IMR-90 (cell line): ENCODE measurements around the gene ERMP1. TPM values are rescaled to one million over a fixed set of nuclear protein-coding genes. Genes with fewer than 3 reads are reported as not detected.

Experiments used
- ATAC-seq: fragments of 200-7000 bp; cut with Tn5 transposase; 2 replicates; pipeline ENCODE4 v1.9.1; 2020; ENCODE audit warnings: low read depth, mild to moderate bottlenecking, moderate library complexity
- BruUV-seq: library from RNA; stranded (reverse); fragments of 400-500 nt; replicated peaks from 2 replicates; lab custom pipeline; 2021; lab: Mats Ljungman, UMichigan
- CTCF ChIA-PET: fragments of 300-600 bp; formaldehyde crosslinking; extraction: SDS; loops from one replicate; lab custom pipeline; 2021; ENCODE audit warnings: antibody characterized with exemption; lab: Yijun Ruan, JAX
- POLR2A ChIA-PET: fragments of 300-600 bp; sonication (Branson Sonifier 250); formaldehyde crosslinking; loops from one replicate; lab custom pipeline; 2022; ENCODE audit warnings: antibody characterized with exemption; ENCODE audit not compliant: unreplicated experiment; lab: Charles Lee
- DNase-seq: peaks from one replicate; pipeline ENCODE4 v3.0.0; 2013
- H2AFZ ChIP-seq: replicated peaks from 2 replicates; pipeline ENCODE3; 2013; ENCODE audit warnings: low read length, mild to moderate bottlenecking; ENCODE audit not compliant: poor library complexity
- H2AK5ac ChIP-seq: 2 replicates; pipeline ENCODE4 v1.6.1; 2013; ENCODE audit warnings: low read depth, low read length, inconsistent platforms
- H2AK9ac ChIP-seq: replicated peaks from 2 replicates; pipeline ENCODE3; 2013; ENCODE audit warnings: mild to moderate bottlenecking, low read depth, low read length, moderate library complexity; ENCODE audit not compliant: poor library complexity
- H2BK120ac ChIP-seq: 2 replicates; pipeline ENCODE4 v1.6.1; 2013; ENCODE audit warnings: low read depth, low read length, inconsistent platforms
- H2BK15ac ChIP-seq: 3 replicates; pipeline ENCODE4 v1.6.1; 2013; ENCODE audit warnings: low read depth, low read length, inconsistent platforms
- H2BK20ac ChIP-seq: 2 replicates; pipeline ENCODE4 v1.6.1; 2013; ENCODE audit warnings: low read depth, mild to moderate bottlenecking, inconsistent platforms, low read length, moderate library complexity
- H2BK5ac ChIP-seq: 2 replicates; pipeline ENCODE4 v1.6.1; 2013; ENCODE audit warnings: mild to moderate bottlenecking, low read depth, low read length, inconsistent platforms; ENCODE audit not compliant: poor library complexity, severe bottlenecking
- H3K14ac ChIP-seq: replicated peaks from 2 replicates; pipeline ENCODE4 v1.6.1; 2013; ENCODE audit warnings: low read depth, low read length, inconsistent platforms
- H3K18ac ChIP-seq: 2 replicates; pipeline ENCODE4 v1.6.1; 2013; ENCODE audit warnings: low read depth, low read length, control low read depth
- H3K23ac ChIP-seq: 2 replicates; pipeline ENCODE4 v1.6.1; 2013; ENCODE audit warnings: low read depth, low read length, inconsistent platforms
- H3K27ac ChIP-seq: 2 replicates; pipeline ENCODE4 v1.5.1; 2013; ENCODE audit warnings: mild to moderate bottlenecking, control low read depth, low read length; ENCODE audit not compliant: insufficient read depth
- H3K27me3 ChIP-seq: 2 replicates; pipeline ENCODE4 v1.6.1; 2013; ENCODE audit warnings: low read length; ENCODE audit not compliant: control insufficient read depth, insufficient read depth
- H3K36me3 ChIP-seq: 2 replicates; pipeline ENCODE4 v1.6.1; 2013; ENCODE audit warnings: low read length, mixed read lengths; ENCODE audit not compliant: control insufficient read depth, insufficient read depth
- H3K4ac ChIP-seq: 2 replicates; pipeline ENCODE4 v1.6.1; 2013; ENCODE audit warnings: low read depth, low read length, inconsistent platforms
- H3K4me1 ChIP-seq: 2 replicates; pipeline ENCODE4 v1.6.1; 2013; ENCODE audit warnings: low read length, mixed read lengths; ENCODE audit not compliant: control insufficient read depth, insufficient read depth
- H3K4me2 ChIP-seq: 2 replicates; pipeline ENCODE4 v1.6.1; 2013; ENCODE audit warnings: low read depth, mild to moderate bottlenecking, control low read depth, low read length, moderate library complexity
- H3K4me3 ChIP-seq: 2 replicates; pipeline ENCODE4 v1.5.1; 2013; ENCODE audit warnings: low read depth, mild to moderate bottlenecking, control low read depth, low read length, moderate library complexity; ENCODE audit not compliant: insufficient read depth
- H3K56ac ChIP-seq: 2 replicates; pipeline ENCODE4 v1.6.1; 2013; ENCODE audit warnings: low read length, inconsistent platforms; ENCODE audit not compliant: insufficient read depth; ENCODE audit errors: extremely low read depth
- H3K79me1 ChIP-seq, 2 experiments: 2 replicates each; pipeline ENCODE4 v1.6.1; 2013; ENCODE audit warnings: low read length in 2 of 2, inconsistent platforms in 1 of 2, low read depth in 1 of 2
- H3K9ac ChIP-seq: 2 replicates; pipeline ENCODE4 v1.6.1; 2013; ENCODE audit warnings: low read depth, low read length, control low read depth
- H3K9me1 ChIP-seq: 2 replicates; pipeline ENCODE4 v1.6.1; 2013; ENCODE audit warnings: low read length, inconsistent platforms; ENCODE audit not compliant: insufficient read depth
- H3K9me3 ChIP-seq: 2 replicates; pipeline ENCODE4 v1.6.1; 2013; ENCODE audit warnings: low read length; ENCODE audit not compliant: control insufficient read depth, insufficient read depth
- H4K20me1 ChIP-seq: 2 replicates; pipeline ENCODE4 v1.6.1; 2013; ENCODE audit warnings: low read length, inconsistent platforms; ENCODE audit not compliant: insufficient read depth
- H4K5ac ChIP-seq: 2 replicates; pipeline ENCODE4 v1.6.1; 2013; ENCODE audit warnings: mild to moderate bottlenecking, low read depth, low read length, control low read depth
- H4K8ac ChIP-seq, 2 experiments: 2 replicates each; pipeline ENCODE4 v1.6.1; 2013; ENCODE audit warnings: low read depth in 2 of 2, low read length in 2 of 2, control low read depth in 1 of 2, inconsistent platforms in 1 of 2
- H4K91ac ChIP-seq: 2 replicates; pipeline ENCODE4 v1.6.1; 2013; ENCODE audit warnings: low read depth, low read length, inconsistent platforms; ENCODE audit not compliant: insufficient read depth
- BHLHE40 ChIP-seq: fragments of 150-350 bp; IDR thresholded peaks from 2 replicates; pipeline ENCODE4 v1.6.1; 2016; ENCODE audit warnings: mild to moderate bottlenecking, low read depth, low read length
- CEBPB ChIP-seq: IDR thresholded peaks from 2 replicates; pipeline ENCODE4 v1.6.1; 2012; ENCODE audit warnings: low read depth, low read length, improper control_type of control experiment
- CHD1 ChIP-seq: IDR thresholded peaks from 2 replicates; pipeline ENCODE4 v1.6.1; 2012; ENCODE audit warnings: low read depth, low read length, improper control_type of control experiment
- FOS ChIP-seq: fragments of 150-350 bp; IDR thresholded peaks from 2 replicates; pipeline ENCODE4 v1.6.1; 2016; ENCODE audit warnings: low read depth, low read length
- MAZ ChIP-seq: IDR thresholded peaks from 2 replicates; pipeline ENCODE4 v1.6.1; 2012; ENCODE audit warnings: low read depth, mild to moderate bottlenecking, low read length, improper control_type of control experiment, moderate library complexity, borderline replicate concordance
- POLR2A ChIP-seq: IDR thresholded peaks from 2 replicates; pipeline ENCODE4 v1.6.1; 2012; ENCODE audit warnings: mild to moderate bottlenecking, low read depth, low read length
- RAD21 ChIP-seq: IDR thresholded peaks from 2 replicates; pipeline ENCODE4 v1.6.1; 2012; ENCODE audit warnings: low read length, improper control_type of control experiment
- RCOR1 ChIP-seq: IDR thresholded peaks from 2 replicates; pipeline ENCODE4 v1.6.1; 2012; ENCODE audit warnings: mild to moderate bottlenecking, low read length, improper control_type of control experiment; ENCODE audit not compliant: insufficient replicate concordance
- RFX5 ChIP-seq: IDR thresholded peaks from 2 replicates; pipeline ENCODE4 v1.8.0; 2012; ENCODE audit warnings: low read depth, mild to moderate bottlenecking, low read length, moderate library complexity
- SMC3 ChIP-seq: fragments of 150-350 bp; IDR thresholded peaks from 2 replicates; pipeline ENCODE4 v1.6.1; 2016; ENCODE audit warnings: low read depth, mild to moderate bottlenecking, antibody characterized with exemption, low read length, moderate library complexity
- WGBS, 2 experiments: methylation state at CpG; one replicate each; pipeline versions ENCODE4 v1.1.5 to v1.1.7; 2013; ENCODE audit warnings: missing lambda C conversion rate in 2 of 2; ENCODE audit not compliant: insufficient read length in 1 of 2; ENCODE audit errors: extremely low coverage in 2 of 2; 5-methylcytosine and 5-hydroxymethylcytosine counted together
- dilution Hi-C: fragments of 300-500 bp; cut with HindIII; formaldehyde crosslinking; loops from one replicate; pipeline ENCODE4 v1.14.3; 2018; ENCODE audit warnings: low sequenced_read_pairs; ENCODE audit not compliant: unreplicated experiment
- in situ Hi-C: fragments of 300-500 bp; cut with MboI; formaldehyde crosslinking; loops from 3 replicates; pipeline ENCODE4 v1.14.3; 2019; ENCODE audit warnings: low sequenced_read_pairs, inconsistent platforms, mixed read lengths
- intact Hi-C: fragments of 100-400 bp; cut with micrococcal nuclease; formaldehyde crosslinking; loops from 2 replicates; pipeline ENCODE4 v1.10.0; 2022
- polyA plus RNA-seq, 3 experiments: library from polyadenylated mRNA; depleted of rRNA; stranded (reverse); fragments of >200 nt; gene quantifications; 2 replicates each; pipeline ENCODE4 v1.2.3, GENCODE V29; 2012; ENCODE audit warnings: low replicate concordance in 1 of 3
- total RNA-seq: library from RNA; depleted of rRNA; stranded (reverse); fragments of >200 nt; gene quantifications from 2 replicates; pipeline ENCODE4 v1.2.3, GENCODE V29; 2012
- TF ChIP-seq, protein P1 (sequence below): fragments of 150-350 bp; IDR thresholded peaks from 2 replicates; pipeline ENCODE4 v1.6.1; 2017; ENCODE audit warnings: mild to moderate bottlenecking, antibody characterized with exemption, low read length, low read depth
- TF ChIP-seq, protein P2 (sequence below): fragments of 150-350 bp; IDR thresholded peaks from 2 replicates; pipeline ENCODE4 v1.6.1; 2016; ENCODE audit warnings: low read depth, mild to moderate bottlenecking, low read length, moderate library complexity, borderline replicate concordance
- TF ChIP-seq, protein P3 (sequence below): conservative IDR thresholded peaks from 2 replicates; pipeline ENCODE4 v1.5.1; 2012; ENCODE audit warnings: mild to moderate bottlenecking, low read depth, low read length, improper control_type of control experiment

ERMP1 gene
- total and polyA plus RNA-seq, 2 of the 4 experiments (the other 2 are of a cell fraction), result 2.2 to 4.7 TPM

DNA sequence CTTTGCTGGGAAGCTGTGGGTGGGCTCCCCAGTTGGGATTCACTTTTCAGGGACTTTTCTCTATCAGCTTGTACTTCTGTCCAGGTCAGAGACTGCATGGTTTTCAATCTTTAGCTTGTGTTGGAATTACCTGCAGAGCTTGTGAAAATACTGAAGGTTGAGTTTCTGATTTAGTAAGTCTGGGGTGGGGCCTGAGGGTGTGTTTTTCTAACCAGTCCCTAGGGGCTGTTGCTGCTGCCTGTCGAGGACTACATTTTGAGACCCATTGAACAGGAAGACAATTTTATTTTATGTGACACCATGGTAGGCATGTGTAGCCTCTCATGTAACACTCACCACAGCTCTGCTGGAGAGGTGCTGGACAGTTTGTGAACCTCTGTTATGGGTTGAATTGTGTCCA lies 43.1 kb upstream of the ERMP1 start:
- H3K9ac ChIP-seq, result no peak overlapping the region
- H2BK5ac ChIP-seq, result no peak overlapping the region
- no peak overlapping the region for H2BK120ac ChIP-seq
- no peaks in the 10 kb centered on the region for H3K27me3 ChIP-seq
- CTCF ChIA-PET, result interaction anchor here (0.5 kb wide), 1 partner anchor 31 kb away, joined by 3 read pairs; no protein-coding TSS in a partner anchor
- TF ChIP-seq, protein P1, sequence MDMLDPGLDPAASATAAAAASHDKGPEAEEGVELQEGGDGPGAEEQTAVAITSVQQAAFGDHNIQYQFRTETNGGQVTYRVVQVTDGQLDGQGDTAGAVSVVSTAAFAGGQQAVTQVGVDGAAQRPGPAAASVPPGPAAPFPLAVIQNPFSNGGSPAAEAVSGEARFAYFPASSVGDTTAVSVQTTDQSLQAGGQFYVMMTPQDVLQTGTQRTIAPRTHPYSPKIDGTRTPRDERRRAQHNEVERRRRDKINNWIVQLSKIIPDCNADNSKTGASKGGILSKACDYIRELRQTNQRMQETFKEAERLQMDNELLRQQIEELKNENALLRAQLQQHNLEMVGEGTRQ, result no peak
- TF ChIP-seq CHD1 (no peak), RFX5 (no peak), BHLHE40 (no peak), POLR2A (no peak), FOS (no peak), CEBPB (no peak), RCOR1 (no peak), RAD21 (no peak), SMC3 (no peak), MAZ (no peak)
- TF ChIP-seq, protein P2, sequence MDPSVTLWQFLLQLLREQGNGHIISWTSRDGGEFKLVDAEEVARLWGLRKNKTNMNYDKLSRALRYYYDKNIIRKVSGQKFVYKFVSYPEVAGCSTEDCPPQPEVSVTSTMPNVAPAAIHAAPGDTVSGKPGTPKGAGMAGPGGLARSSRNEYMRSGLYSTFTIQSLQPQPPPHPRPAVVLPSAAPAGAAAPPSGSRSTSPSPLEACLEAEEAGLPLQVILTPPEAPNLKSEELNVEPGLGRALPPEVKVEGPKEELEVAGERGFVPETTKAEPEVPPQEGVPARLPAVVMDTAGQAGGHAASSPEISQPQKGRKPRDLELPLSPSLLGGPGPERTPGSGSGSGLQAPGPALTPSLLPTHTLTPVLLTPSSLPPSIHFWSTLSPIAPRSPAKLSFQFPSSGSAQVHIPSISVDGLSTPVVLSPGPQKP, result no peak
- TF ChIP-seq, protein P3, sequence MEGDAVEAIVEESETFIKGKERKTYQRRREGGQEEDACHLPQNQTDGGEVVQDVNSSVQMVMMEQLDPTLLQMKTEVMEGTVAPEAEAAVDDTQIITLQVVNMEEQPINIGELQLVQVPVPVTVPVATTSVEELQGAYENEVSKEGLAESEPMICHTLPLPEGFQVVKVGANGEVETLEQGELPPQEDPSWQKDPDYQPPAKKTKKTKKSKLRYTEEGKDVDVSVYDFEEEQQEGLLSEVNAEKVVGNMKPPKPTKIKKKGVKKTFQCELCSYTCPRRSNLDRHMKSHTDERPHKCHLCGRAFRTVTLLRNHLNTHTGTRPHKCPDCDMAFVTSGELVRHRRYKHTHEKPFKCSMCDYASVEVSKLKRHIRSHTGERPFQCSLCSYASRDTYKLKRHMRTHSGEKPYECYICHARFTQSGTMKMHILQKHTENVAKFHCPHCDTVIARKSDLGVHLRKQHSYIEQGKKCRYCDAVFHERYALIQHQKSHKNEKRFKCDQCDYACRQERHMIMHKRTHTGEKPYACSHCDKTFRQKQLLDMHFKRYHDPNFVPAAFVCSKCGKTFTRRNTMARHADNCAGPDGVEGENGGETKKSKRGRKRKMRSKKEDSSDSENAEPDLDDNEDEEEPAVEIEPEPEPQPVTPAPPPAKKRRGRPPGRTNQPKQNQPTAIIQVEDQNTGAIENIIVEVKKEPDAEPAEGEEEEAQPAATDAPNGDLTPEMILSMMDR, result no peak
- H4K20me1 ChIP-seq, result no peaks in the 10 kb centered on the region
- intact Hi-C loops, result no loop called here
- DNase-seq (no peak), ATAC-seq (no peak)
- H3K36me3 ChIP-seq, result no peaks in the 10 kb centered on the region
- no peak overlapping the region for H2BK15ac ChIP-seq
- H2AFZ ChIP-seq, result peak overlapping the region; percentile 39
- no peak overlapping the region for H4K5ac ChIP-seq
- H3K14ac ChIP-seq, result 0 out of 2 replicates have a peak overlapping the region, but pooled peaks have one; percentile 27
- no peak overlapping the region for H3K4ac ChIP-seq
- H4K91ac ChIP-seq, result no peak overlapping the region
- H3K23ac ChIP-seq, result no peak overlapping the region
- H3K4me1 ChIP-seq, result no peaks in the 10 kb centered on the region
- H3K27ac ChIP-seq, result no peak overlapping the region
- H3K18ac ChIP-seq, result no peak overlapping the region
- no peak overlapping the region for H3K4me3 ChIP-seq
- H2AK5ac ChIP-seq, result no peak overlapping the region
- H3K9me1 ChIP-seq, result no peaks in the 10 kb centered on the region
- no TSS peak for BruUV-seq
- H3K56ac ChIP-seq, result no peak overlapping the region
- no peaks in the 10 kb centered on the region for H3K79me1 ChIP-seq
- in situ Hi-C loops, result no loop called here
- H3K4me2 ChIP-seq, result no peak overlapping the region
- POLR2A ChIA-PET, result no interaction called here
- H3K9me3 ChIP-seq, result no peaks in the 10 kb centered on the region
- H4K8ac ChIP-seq, result no peak overlapping the region
- no peak overlapping the region for H2BK20ac ChIP-seq
- no peak overlapping the region for H2AK9ac ChIP-seq
- dilution Hi-C loops, result no loop called here
- WGBS, 2 experiments, result no CpG with 5 or more reads among the region's 1 CpG
